ENCODE data around the gene FILIP1.

DNA sequence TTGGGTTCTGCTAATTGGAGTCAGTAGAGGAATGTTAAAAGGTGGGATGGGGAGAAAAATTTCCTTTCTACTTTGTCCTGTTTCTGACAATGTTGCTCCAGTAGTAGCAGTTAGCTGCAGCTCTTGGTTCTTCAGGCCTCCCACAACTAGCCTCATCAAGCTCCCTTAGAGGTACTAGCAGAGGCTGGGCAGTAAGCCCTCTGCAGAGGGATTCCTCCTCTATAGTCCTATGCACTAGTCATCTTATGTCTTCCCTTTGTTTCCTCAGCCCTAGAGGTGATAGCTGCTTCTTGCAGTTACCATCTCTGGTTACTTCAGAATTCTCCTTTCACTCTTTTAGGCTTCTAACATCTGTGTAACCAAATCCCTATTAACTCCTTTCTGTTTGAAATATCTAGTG is 99.8 kb downstream of the FILIP1 start:
- TF ChIP-seq POLR2AphosphoS5 (IDR thresholded peaks at IDR 0.05): no peak
- TF ChIP-seq, protein P1, sequence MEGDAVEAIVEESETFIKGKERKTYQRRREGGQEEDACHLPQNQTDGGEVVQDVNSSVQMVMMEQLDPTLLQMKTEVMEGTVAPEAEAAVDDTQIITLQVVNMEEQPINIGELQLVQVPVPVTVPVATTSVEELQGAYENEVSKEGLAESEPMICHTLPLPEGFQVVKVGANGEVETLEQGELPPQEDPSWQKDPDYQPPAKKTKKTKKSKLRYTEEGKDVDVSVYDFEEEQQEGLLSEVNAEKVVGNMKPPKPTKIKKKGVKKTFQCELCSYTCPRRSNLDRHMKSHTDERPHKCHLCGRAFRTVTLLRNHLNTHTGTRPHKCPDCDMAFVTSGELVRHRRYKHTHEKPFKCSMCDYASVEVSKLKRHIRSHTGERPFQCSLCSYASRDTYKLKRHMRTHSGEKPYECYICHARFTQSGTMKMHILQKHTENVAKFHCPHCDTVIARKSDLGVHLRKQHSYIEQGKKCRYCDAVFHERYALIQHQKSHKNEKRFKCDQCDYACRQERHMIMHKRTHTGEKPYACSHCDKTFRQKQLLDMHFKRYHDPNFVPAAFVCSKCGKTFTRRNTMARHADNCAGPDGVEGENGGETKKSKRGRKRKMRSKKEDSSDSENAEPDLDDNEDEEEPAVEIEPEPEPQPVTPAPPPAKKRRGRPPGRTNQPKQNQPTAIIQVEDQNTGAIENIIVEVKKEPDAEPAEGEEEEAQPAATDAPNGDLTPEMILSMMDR (IDR thresholded peaks at IDR 0.05): no peak
